Measurements from ENCODE around the gene FOXN3. TPM values are rescaled to one million over a fixed set of nuclear protein-coding genes. Genes with fewer than 3 reads are reported as not detected.
"Not testable (repeated sequence)": the region's sequence is repeated elsewhere in the genome, so short reads cannot be mapped to it uniquely, and the experiment has no call there.

Gene FOXN3
- total RNA-seq, 1 experiment from 2014 or later: 45.8 TPM

DNA sequence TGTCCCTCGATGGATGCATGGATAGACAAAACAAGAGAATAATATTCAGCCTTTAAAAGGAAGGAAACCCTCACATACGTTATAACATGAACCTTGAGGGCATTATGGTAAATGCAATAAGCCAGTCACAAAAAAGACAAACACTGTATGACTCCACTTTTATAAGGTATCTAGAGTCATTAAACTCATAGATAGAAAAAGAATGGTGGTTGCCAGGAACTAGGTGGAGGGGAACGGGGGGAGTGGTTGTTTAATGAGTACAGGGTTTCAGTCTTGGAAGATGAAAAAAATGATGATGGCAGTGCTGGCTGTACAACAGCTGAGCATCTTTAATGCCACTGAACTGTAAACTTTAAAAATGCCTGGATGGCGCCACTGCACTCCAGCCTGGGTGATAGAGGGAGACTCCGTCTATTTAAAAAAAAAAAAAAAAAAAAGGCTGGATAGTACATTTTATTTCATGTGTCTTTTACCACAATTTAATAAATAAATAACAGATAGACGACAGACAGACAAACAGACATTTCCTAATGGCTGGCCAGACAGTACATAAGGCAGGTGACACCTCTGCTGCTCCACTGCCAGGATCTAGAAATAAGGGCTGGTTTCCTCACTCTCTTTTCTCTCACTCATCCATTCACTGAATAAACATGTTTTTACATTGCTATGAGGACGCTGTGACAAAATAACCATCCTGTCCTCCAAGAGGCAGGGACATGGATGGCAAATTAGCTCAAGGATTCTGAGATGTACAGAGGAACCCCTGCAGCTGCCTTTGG, 118.8 kb downstream of the FOXN3 start:
- no peak overlapping the region for H3K4me3 ChIP-seq
- no peaks in the 10 kb centered on the region for H3K27me3 ChIP-seq
- H3K9me3 ChIP-seq (replicated peaks): no peaks in the 10 kb centered on the region
- no peaks in the 10 kb centered on the region for H3K36me3 ChIP-seq
- no peak for DNase-seq
- H3K27ac ChIP-seq: no peak overlapping the region
- peaks cover 4% of the 10 kb centered on the region for H3K4me1 ChIP-seq

DNA sequence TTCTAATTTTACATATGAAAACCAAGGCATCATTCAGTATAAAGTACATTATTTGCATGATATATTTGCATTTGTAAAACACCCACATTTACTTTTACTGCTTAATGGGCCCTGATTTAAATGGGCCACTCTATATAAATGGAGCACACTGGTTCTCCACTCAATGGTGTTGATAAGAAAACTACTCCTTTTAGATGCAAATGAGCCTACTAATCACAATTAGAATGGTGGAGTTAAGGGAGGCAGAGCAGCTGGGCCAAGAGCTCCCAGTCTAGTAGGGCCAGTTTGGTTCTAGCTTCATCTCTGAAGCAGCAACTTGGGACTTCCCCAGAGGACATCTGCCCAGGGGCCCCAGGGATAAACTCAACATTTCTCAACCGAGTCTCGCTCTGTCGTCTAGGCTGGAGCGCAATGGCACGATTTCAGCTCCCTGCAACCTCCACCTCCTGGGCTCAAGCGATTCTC, 120.7 kb downstream of the FOXN3 start:
- no peaks in the 10 kb centered on the region for H3K27me3 ChIP-seq
- no peaks in the 10 kb centered on the region for H3K9me3 ChIP-seq (replicated peaks)
- H3K4me3 ChIP-seq: no peak overlapping the region
- H3K36me3 ChIP-seq: no peaks in the 10 kb centered on the region
- no peak for DNase-seq
- no peaks in the 10 kb centered on the region for H3K4me1 ChIP-seq
- H3K27ac ChIP-seq: no peak overlapping the region

DNA sequence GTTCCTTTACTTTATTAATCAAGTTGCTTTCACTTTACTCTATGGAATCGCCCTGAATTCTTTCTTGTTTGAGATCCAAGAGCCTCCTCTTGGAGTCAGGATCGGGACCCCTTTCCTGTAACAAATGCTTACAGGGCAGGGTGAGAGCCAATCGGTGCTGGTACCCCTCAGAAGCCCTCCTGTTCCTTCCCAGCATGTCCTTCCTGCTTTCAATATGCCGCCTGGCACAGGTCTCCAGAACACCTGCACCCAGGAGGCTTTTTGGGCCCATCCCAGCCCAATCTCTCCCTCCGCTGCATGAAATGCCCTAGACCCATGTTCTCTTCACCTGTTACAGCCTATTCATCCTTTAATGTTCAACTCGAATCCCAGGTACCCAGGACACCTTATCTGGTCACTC, 122.2 kb downstream of the FOXN3 start:
- Histone ChIP-seq H3K9me3 (replicated peaks) (no peaks in the 10 kb centered on the region), H3K4me1 (no peaks in the 10 kb centered on the region), H3K27me3 (no peaks in the 10 kb centered on the region), H3K27ac (no peak overlapping the region), H3K4me3 (no peak overlapping the region), H3K36me3 (no peaks in the 10 kb centered on the region)
- DNase-seq: no peak

DNA sequence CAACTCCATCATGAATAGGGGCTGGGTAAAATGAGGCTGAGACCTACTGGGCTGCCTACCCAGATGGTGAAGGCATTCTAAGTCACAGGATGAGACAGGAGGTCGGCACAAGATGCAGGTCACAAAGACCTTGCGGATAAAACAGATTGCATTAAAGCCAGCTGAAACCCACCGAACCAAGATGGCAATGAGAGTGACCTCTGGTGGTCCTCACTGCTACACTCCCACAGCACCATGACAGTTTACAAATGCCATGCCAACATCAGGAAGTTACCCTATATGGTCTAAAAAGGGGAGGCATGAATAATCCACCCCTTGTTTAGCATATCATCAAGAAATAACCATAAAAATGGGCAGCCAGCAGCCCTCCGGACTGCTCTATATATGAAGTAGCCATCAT, 122.6 kb downstream of the FOXN3 start:
- DNase-seq; H3K27ac ChIP-seq; H3K4me3 ChIP-seq; H3K9me3 ChIP-seq (replicated peaks); H3K27me3 ChIP-seq; H3K4me1 ChIP-seq; H3K36me3 ChIP-seq: not testable (repeated sequence)

DNA sequence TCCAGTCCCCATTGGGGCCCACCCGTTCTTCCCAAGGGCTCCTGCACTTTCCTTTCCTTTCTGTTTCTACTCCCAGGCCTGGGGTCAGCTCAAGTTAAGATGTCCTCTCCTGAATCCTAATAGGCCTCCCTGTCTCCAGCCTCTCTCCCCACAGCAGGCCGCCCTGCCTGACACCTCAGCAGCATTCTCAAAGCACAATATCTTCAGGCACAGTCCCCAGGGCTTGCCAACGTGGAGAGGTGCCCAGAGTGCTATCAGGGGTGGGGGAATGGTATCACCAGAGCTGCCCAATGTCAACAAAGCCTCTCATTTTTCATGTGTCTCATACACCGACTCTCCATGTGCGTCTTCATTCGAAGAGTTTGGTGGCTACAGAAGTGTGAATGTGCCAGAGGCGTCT, 123.0 kb downstream of the FOXN3 start:
- H3K4me3 ChIP-seq: no peak overlapping the region
- no peak for DNase-seq
- no peaks in the 10 kb centered on the region for H3K27me3 ChIP-seq
- no peaks in the 10 kb centered on the region for H3K9me3 ChIP-seq (replicated peaks)
- H3K27ac ChIP-seq: no peak overlapping the region
- H3K4me1 ChIP-seq: no peaks in the 10 kb centered on the region
- H3K36me3 ChIP-seq: no peaks in the 10 kb centered on the region

DNA sequence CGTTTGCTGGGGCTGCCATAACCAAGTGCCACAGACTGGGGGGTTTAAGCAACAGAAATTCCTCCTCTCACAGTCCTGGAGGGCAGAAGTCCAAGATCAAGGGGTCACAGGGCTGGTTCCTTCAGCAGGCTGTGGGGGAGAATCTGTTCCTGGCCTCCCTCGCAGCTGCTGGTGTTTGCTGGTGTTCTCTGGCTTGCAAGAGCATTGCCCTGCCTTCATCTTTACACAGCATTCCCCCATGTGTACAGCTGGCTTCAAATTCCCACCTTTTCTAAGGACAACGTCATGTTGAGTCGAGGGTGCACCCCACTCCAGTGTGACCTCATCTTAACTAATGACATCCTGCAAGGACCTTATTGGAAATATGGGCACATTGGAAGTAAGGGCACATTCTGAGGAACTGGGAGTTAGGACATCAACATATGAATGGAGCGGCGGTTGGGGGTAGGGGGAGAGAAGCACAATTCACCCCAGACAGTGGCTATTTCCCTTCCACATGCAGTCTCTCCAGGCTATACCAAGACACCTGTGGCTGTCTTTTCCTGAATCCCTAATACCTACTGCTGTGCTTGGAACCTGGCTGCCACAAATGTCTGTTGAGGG, 123.6 kb downstream of the FOXN3 start:
- Histone ChIP-seq H3K4me1 (no peaks in the 10 kb centered on the region), H3K27me3 (no peaks in the 10 kb centered on the region), H3K36me3 (no peaks in the 10 kb centered on the region), H3K27ac (no peak overlapping the region), H3K9me3 (replicated peaks) (no peaks in the 10 kb centered on the region), H3K4me3 (no peak overlapping the region)
- no peak for DNase-seq

DNA sequence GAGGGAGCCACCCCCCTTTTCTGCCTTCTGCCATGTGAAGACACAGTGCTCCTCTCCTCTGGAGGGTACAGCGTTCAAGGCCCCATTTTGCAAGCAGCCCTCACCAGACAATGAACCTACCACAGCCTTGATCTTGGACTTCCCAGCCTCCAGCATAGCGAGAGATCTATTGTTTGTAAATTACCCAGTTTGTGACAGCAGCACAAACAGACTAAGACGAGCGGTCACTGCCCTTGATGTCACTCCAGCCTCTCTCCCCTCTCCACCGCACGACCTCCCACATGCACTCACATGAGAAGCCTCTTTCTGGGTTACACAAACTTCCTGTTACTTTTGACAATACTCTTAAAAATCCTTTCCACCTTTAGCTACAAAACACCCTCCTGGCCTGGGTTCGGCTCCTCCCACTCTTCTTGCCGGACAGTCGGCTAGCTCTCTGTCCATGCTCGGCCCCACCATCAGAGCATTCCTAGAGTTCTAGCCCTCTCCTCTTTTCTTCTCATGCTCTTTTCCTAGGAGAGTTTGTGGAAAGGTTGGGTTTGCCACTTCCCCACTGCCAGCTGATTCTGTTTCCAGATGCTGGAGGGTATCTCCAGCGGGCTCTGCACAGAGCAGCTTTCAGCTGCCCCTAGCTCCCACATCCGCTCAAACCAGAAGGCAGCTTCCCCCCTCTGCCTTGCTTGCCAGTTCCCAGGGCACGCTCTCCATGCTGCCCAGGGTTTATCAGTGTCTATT, 124.3 kb downstream of the FOXN3 start:
- Histone ChIP-seq H3K27me3 (no peaks in the 10 kb centered on the region), H3K27ac (no peak overlapping the region), H3K9me3 (replicated peaks) (no peaks in the 10 kb centered on the region), H3K36me3 (no peaks in the 10 kb centered on the region), H3K4me3 (no peak overlapping the region), H3K4me1 (no peaks in the 10 kb centered on the region)
- no peak for DNase-seq

DNA sequence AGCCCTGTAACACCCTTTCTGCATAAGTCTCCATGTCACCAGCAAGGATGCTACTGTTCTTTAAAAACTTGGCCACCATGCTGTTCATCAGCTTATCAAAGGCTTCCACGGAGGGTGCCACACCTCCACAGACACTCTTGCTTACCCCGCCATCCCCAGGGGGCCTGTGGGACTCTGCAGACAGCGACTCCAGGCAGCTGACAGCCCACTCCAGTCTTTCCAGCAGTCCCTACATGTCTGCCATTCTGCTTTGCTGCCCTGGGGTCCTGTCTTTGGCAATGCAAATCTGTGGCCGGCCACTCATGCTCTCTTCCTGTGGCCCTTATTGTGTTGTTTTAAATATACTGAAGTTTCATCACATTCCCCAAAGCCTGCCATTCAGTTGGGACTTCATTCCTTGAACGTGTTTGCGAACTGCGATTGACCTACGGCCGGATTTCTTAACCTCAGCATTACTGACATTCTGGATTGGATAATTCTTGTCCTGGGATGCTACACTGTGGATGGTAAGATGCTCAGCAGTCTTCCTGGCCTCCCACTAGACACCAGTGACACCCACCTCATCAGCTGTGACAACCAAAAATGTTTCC, 125.6 kb downstream of the FOXN3 start:
- Histone ChIP-seq H3K4me3 (no peak overlapping the region), H3K27me3 (no peaks in the 10 kb centered on the region), H3K36me3 (no peaks in the 10 kb centered on the region), H3K9me3 (replicated peaks) (no peaks in the 10 kb centered on the region), H3K27ac (no peak overlapping the region), H3K4me1 (no peaks in the 10 kb centered on the region)
- no peak for DNase-seq

DNA sequence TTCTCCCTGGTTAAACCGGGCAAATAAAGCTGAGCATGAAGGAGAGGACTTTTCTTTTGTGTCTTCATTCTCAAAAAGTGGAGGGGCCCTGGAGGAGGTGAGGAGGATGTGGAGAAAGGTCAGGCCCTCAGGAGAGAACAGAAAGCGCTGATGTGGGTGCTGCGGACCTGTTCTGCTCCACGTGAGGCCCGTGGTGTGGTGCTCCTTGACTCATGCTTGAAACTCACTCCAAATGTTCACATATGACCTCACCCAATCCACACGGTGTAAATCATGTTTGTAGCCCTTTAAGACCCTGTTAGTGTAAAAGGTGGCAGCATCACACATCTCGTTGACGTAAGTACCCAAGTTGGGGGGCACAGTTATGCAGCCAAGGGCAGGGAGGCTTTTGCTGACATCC, 126.2 kb downstream of the FOXN3 start:
- no peak overlapping the region for H3K27ac ChIP-seq
- H3K9me3 ChIP-seq (replicated peaks): no peaks in the 10 kb centered on the region
- H3K4me1 ChIP-seq: no peaks in the 10 kb centered on the region
- no peak overlapping the region for H3K4me3 ChIP-seq
- no peaks in the 10 kb centered on the region for H3K36me3 ChIP-seq
- no peaks in the 10 kb centered on the region for H3K27me3 ChIP-seq
- DNase-seq: no peak

DNA sequence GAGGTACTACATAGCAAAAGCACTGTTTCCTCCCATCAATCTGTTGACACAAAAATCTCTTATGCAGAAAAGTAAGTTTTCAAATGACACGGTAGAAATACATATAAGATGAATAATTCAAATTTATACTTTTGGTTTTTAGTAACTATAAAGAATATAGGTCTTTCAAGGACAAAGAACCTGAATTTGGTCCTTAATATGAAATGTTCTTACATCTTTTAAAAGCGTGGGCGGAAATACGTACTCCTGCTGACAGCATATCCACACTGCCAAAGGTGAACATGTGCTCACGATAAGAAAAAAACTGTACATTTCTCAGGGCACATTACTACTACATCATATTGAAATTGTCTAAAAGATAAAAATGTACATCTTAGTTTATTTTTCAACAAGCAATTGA, 127.6 kb downstream of the FOXN3 start:
- no peak overlapping the region for H3K4me3 ChIP-seq
- no peaks in the 10 kb centered on the region for H3K4me1 ChIP-seq
- no peak overlapping the region for H3K27ac ChIP-seq
- no peaks in the 10 kb centered on the region for H3K36me3 ChIP-seq
- no peaks in the 10 kb centered on the region for H3K9me3 ChIP-seq (replicated peaks)
- H3K27me3 ChIP-seq: no peaks in the 10 kb centered on the region
- no peak for DNase-seq

DNA sequence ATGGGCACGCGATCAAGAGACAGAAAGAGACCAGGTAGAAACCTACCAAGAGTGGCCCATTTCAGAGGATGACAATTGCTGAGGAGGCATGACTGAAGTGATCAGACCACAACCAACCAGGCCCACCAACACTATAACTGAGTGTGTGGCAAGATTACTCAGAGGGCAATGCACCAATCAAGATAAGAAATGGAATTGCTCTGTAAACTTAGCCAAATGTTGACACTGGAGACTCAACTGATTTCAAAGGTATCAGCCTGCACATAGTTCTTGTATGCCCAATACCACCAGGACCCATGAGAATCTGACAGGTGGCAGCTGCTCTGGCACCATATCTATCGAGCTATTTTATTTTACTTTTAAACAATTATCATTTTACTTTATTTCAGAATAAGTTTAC, 128.9 kb downstream of the FOXN3 start:
- DNase-seq: no peak
- Histone ChIP-seq H3K4me3 (no peak overlapping the region), H3K9me3 (replicated peaks) (no peaks in the 10 kb centered on the region), H3K27me3 (no peaks in the 10 kb centered on the region), H3K4me1 (no peaks in the 10 kb centered on the region), H3K27ac (no peak overlapping the region), H3K36me3 (no peaks in the 10 kb centered on the region)

DNA sequence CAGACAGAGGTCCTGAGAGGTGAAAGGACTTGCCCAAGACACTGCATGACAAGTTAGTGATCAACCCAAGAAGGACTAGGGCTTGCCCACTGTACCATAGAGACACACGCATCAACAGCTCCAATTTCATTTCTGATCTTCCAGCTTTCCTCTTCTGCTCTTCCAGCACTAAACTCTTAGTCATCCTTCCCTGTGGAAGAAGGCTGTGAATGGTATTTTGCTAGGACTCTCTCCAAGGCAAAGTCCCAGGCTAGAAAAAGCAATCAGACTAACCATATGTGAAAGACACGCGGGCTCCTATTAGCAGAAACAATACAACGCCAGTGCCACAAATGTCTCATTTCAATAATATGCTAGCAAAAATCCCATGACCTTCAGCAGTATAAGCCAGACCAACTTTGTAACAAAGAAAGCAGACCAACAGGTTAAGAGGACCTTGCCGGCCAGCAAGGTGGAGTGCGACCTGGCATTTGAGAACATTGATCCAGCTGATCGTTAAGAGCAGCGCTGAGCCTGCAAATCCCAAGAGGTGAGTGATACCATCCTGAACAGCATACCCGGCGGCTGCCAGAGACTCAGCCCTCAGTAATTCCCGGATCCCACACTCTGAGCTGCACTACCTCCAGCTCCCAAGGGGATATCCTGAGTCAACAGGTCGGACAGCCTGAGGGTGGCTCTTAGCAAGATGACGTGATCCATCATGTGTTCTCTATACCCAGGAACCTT, 132.5 kb downstream of the FOXN3 start:
- no peak overlapping the region for H3K27ac ChIP-seq
- H3K4me3 ChIP-seq: no peak overlapping the region
- no peaks in the 10 kb centered on the region for H3K9me3 ChIP-seq (replicated peaks)
- DNase-seq: peak in 1 of 2 experiments; percentile 22
- H3K36me3 ChIP-seq: peaks cover 2% of the 10 kb centered on the region; the same call in 1 of the 2 replicates
- H3K27me3 ChIP-seq: no peaks in the 10 kb centered on the region
- no peaks in the 10 kb centered on the region; the same call in 1 of the 2 replicates for H3K4me1 ChIP-seq

DNA sequence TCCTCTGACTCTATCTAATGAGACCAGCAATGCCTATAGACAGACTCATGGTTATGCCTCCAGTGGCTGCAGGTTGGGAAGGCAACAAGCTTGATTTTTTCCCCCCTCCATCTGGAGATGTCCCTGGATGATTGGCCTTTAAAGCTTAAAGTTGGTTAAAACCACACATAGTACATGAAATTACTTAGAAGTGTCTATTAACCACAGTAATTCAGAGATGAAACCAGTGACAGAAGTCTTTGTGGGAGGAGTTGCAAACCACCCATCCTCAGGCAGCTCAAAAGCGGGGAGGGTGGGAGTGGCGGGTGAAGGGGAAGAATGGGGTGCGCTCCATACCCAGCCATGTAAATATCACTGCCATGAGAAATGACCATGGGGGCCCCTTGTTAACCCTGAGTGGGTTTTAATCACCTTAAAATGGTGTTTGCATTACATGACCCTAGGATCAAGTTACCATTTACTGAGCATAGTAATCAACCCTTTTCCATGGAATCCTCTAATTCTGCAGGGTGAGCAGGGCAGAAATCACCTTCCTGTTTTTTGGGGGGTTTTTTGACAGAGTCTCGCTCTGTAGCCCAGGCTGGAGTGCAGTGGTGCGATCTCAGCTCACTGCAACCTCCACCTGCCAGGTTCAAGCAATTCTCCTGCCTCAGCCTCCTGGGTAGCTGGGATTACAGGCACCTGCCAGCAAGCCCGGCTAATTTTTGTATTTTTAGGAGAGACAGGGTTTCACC, 133.5 kb downstream of the FOXN3 start:
- Histone ChIP-seq H3K36me3 (peaks cover 8% of the 10 kb centered on the region; the same call in 1 of the 2 replicates), H3K9me3 (replicated peaks) (no peaks in the 10 kb centered on the region), H3K4me1 (peaks cover 3% of the 10 kb centered on the region; the same call in 1 of the 2 replicates), H3K27ac (no peak overlapping the region), H3K27me3 (no peaks in the 10 kb centered on the region), H3K4me3 (no peak overlapping the region)
- DNase-seq: no peak

DNA sequence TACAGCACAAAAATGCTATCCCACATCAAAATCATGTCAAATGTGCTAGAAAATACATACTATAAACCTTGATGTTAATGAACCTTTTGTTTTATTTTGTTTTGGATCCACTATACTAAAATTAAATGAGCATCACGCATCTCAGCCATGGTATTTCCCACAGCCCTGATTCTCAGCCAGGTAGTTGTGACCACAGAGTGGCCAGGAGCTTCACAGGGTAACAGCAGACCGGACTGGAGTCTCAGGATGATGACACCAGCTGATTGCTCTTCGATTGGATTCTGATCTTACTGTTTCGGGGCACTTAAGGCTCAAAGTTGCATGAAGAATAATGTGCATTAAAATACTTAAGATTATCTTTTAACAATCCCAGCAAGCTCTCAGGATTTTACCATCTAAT, 134.8 kb downstream of the FOXN3 start:
- Histone ChIP-seq H3K4me1 (peaks cover 3% of the 10 kb centered on the region; the same call in 1 of the 2 replicates), H3K27ac (no peak overlapping the region), H3K9me3 (replicated peaks) (no peaks in the 10 kb centered on the region), H3K4me3 (no peak overlapping the region), H3K36me3 (peaks cover 9% of the 10 kb centered on the region; the same call in 1 of the 2 replicates), H3K27me3 (no peaks in the 10 kb centered on the region)
- DNase-seq: no peak

All from SJCRH30 (cell line).